Neural cell (in vitro differentiated cells): ENCODE measurements around the gene SH3GL2. TPM values are rescaled to one million over a fixed set of nuclear protein-coding genes. Genes with fewer than 3 reads are reported as not detected.

Source experiments
- H2AFZ ChIP-seq: fragments of 200-600, 300-800 bp; sonication (generic), shearing (Covaris generic); 2 replicates; pipeline ENCODE4 v1.6.0; 2014; ENCODE audit warnings: low read depth, mild to moderate bottlenecking, antibody characterized with exemption, low read length, moderate library complexity
- H3F3A ChIP-seq: fragments of 200-600 bp; shearing (Covaris generic); 2 replicates; pipeline ENCODE4 v1.6.1; 2016; ENCODE audit warnings: mild to moderate bottlenecking, moderate library complexity, mixed read lengths, antibody characterized with exemption, low read length; ENCODE audit not compliant: insufficient read depth, poor library complexity, severe bottlenecking
- H3K27ac ChIP-seq: fragments of 200-600, 300-800 bp; sonication (generic), shearing (Covaris generic); 2 replicates; pipeline ENCODE4 v1.5.1; 2014; ENCODE audit warnings: mild to moderate bottlenecking, low read length, moderate library complexity
- H3K27me3 ChIP-seq: fragments of 300-800, 200-600 bp; sonication (generic), shearing (Covaris generic); 2 replicates; pipeline ENCODE4 v1.6.0; 2014; ENCODE audit warnings: mild to moderate bottlenecking, low read depth, low read length, moderate library complexity; ENCODE audit not compliant: insufficient read depth
- H3K36me3 ChIP-seq: fragments of 300-800, 200-600 bp; sonication (generic), shearing (Covaris generic); 2 replicates; pipeline ENCODE4 v1.5.1; 2014; ENCODE audit warnings: mild to moderate bottlenecking, antibody characterized with exemption, low read length, moderate library complexity; ENCODE audit not compliant: insufficient read depth
- H3K4me2 ChIP-seq: fragments of 300-800, 200-600 bp; sonication (generic), shearing (Covaris generic); 2 replicates; pipeline ENCODE4 v1.6.0; 2014; ENCODE audit warnings: mild to moderate bottlenecking, low read length
- H3K4me3 ChIP-seq: fragments of 300-800, 200-600 bp; sonication (generic), shearing (Covaris generic); 2 replicates; pipeline ENCODE4 v1.5.1; 2014; ENCODE audit warnings: mild to moderate bottlenecking, low read length, moderate library complexity
- H3K79me2 ChIP-seq: fragments of 200-600 bp; shearing (Covaris generic); replicated peaks from 2 replicates; pipeline ENCODE4 v1.6.0; 2014; ENCODE audit warnings: mild to moderate bottlenecking, low read length, moderate library complexity; ENCODE audit not compliant: insufficient read depth
- H3K9ac ChIP-seq: fragments of 300-800, 200-600 bp; sonication (generic), shearing (Covaris generic); 2 replicates; pipeline ENCODE4 v1.6.1; 2016; ENCODE audit warnings: mild to moderate bottlenecking, low read length, mixed read lengths
- H3K9me2 ChIP-seq: fragments of 200-600 bp; shearing (Covaris generic); 2 replicates; pipeline ENCODE4 v1.6.1; 2016; ENCODE audit warnings: mild to moderate bottlenecking, low read length, mixed read lengths; ENCODE audit not compliant: insufficient read depth
- H3K9me3 ChIP-seq: fragments of 200-600, 300-800 bp; sonication (generic), shearing (Covaris generic); 2 replicates; pipeline ENCODE4 v1.6.1; 2016; ENCODE audit warnings: mild to moderate bottlenecking, mixed run types, low read length, moderate library complexity, mixed read lengths
- H4K20me1 ChIP-seq: fragments of 200-600 bp; shearing (Covaris generic); 2 replicates; pipeline ENCODE4 v1.6.1; 2016; ENCODE audit warnings: mild to moderate bottlenecking, mixed run types; ENCODE audit not compliant: insufficient read depth
- CTCF ChIP-seq: fragments of 450-650 bp; IDR thresholded peaks from 2 replicates; pipeline ENCODE4 v1.5.1; 2014; ENCODE audit warnings: antibody characterized with exemption, mild to moderate bottlenecking, moderate library complexity; ENCODE audit not compliant: poor library complexity, severe bottlenecking
- EP300 ChIP-seq: fragments of 450-650 bp; conservative IDR thresholded peaks from 2 replicates; pipeline ENCODE4 v1.6.1; 2014; ENCODE audit warnings: antibody characterized with exemption, mild to moderate bottlenecking, moderate library complexity; ENCODE audit not compliant: poor library complexity, severe bottlenecking
- EZH2 ChIP-seq: fragments of 200-600, 300-800 bp; shearing (Covaris generic), sonication (generic); IDR thresholded peaks from 2 replicates; pipeline ENCODE4 v1.6.1; 2014; ENCODE audit warnings: antibody characterized with exemption, low read length, borderline replicate concordance, mild to moderate bottlenecking; ENCODE audit not compliant: insufficient read depth, poor library complexity, severe bottlenecking
- MXI1 ChIP-seq: fragments of 450-650 bp; conservative IDR thresholded peaks from 2 replicates; pipeline ENCODE4 v1.6.1; 2014; ENCODE audit warnings: antibody characterized with exemption, mild to moderate bottlenecking; ENCODE audit not compliant: poor library complexity, severe bottlenecking
- POLR2AphosphoS5 ChIP-seq: IDR thresholded peaks from 2 replicates; pipeline ENCODE4 v1.6.1; 2012
- RAD21 ChIP-seq: fragments of 450-650 bp; conservative IDR thresholded peaks from 2 replicates; pipeline ENCODE4 v1.6.1; 2014; ENCODE audit warnings: antibody characterized with exemption, mild to moderate bottlenecking, moderate library complexity
- REST ChIP-seq: IDR thresholded peaks from 2 replicates; pipeline ENCODE4 v1.6.1; 2012; ENCODE audit warnings: borderline replicate concordance
- SMC3 ChIP-seq: fragments of 450-650 bp; conservative IDR thresholded peaks from 2 replicates; pipeline ENCODE4 v1.6.1; 2014; ENCODE audit warnings: antibody characterized with exemption, mild to moderate bottlenecking, moderate library complexity; ENCODE audit not compliant: poor library complexity
- TAF1 ChIP-seq: IDR thresholded peaks from 2 replicates; pipeline ENCODE4 v1.6.1; 2012; ENCODE audit warnings: low read depth
- polyA plus RNA-seq: library from polyadenylated mRNA; depleted of rRNA; stranded (reverse); fragments of >200 nt; gene quantifications from 2 replicates; pipeline ENCODE4 v1.2.3, GENCODE V29; 2014

The SH3GL2 gene
- polyA plus RNA-seq, 1 donor from 2014 or later = 13.5 TPM

GRCh38 chr9:17665450-17665849, 86.6 kb downstream of the SH3GL2 start:
- TF ChIP-seq EP300 (no peak), RAD21 (no peak), POLR2AphosphoS5 (no peak), CTCF (no peak), EZH2 (no peak), MXI1 (no peak), SMC3 (no peak), REST (no peak), TAF1 (no peak)
- Histone ChIP-seq H3K79me2 (no peaks in the 10 kb centered on the region), H3F3A (no peaks in the 10 kb centered on the region), H3K4me2 (no peak overlapping the region), H3K27ac (no peak overlapping the region), H2AFZ (no peak overlapping the region), H3K36me3 (no peaks in the 10 kb centered on the region), H3K9me3 (no peaks in the 10 kb centered on the region), H4K20me1 (no peaks in the 10 kb centered on the region), H3K9me2 (no peaks in the 10 kb centered on the region), H3K27me3 (no peaks in the 10 kb centered on the region), H3K4me3 (no peak overlapping the region), H3K9ac (no peak overlapping the region)

- no peaks in the 10 kb centered on the region for H3K27me3 ChIP-seq
- no peak overlapping the region for H3K4me3 ChIP-seq
- H3K36me3 ChIP-seq = no peaks in the 10 kb centered on the region
- TF ChIP-seq POLR2AphosphoS5 = no peak
- no peaks in the 10 kb centered on the region for H3K9me2 ChIP-seq
- H3K9me3 ChIP-seq = no peaks in the 10 kb centered on the region
- H3K4me2 ChIP-seq = no peak overlapping the region
- no peak overlapping the region for H3K27ac ChIP-seq
- H3F3A ChIP-seq = no peaks in the 10 kb centered on the region
- H2AFZ ChIP-seq = no peak overlapping the region
- H4K20me1 ChIP-seq = no peaks in the 10 kb centered on the region
- no peak overlapping the region for H3K9ac ChIP-seq
- H3K79me2 ChIP-seq = no peaks in the 10 kb centered on the region
Measured at GRCh38 chr9:17669206-17669605, 90.3 kb downstream of the SH3GL2 start.

GRCh38 chr9:17682684-17683083, 103.8 kb downstream of the SH3GL2 start:
- Histone ChIP-seq H3K27ac (no peak overlapping the region), H3K9ac (no peak overlapping the region), H2AFZ (no peak overlapping the region), H3K27me3 (no peaks in the 10 kb centered on the region), H3K9me2 (no peaks in the 10 kb centered on the region), H3F3A (no peaks in the 10 kb centered on the region), H3K4me3 (no peak overlapping the region), H3K9me3 (peaks cover 4% of the 10 kb centered on the region), H3K79me2 (no peaks in the 10 kb centered on the region), H3K4me2 (no peak overlapping the region), H4K20me1 (no peaks in the 10 kb centered on the region), H3K36me3 (no peaks in the 10 kb centered on the region)
- no peak for TF ChIP-seq EP300
- no peak for TF ChIP-seq SMC3
- no peak for TF ChIP-seq TAF1
- no peak for TF ChIP-seq RAD21
- TF ChIP-seq CTCF = no peak
- no peak for TF ChIP-seq EZH2
- no peak for TF ChIP-seq POLR2AphosphoS5
- TF ChIP-seq MXI1 = no peak
- no peak for TF ChIP-seq REST
